Stimulated activated CD4-positive, alpha-beta T cell treated with anti-CD3 and anti-CD28 coated beads, Interleukin-2, amount 100 ng/mL, for 48 hours (primary cell): ENCODE measurements around the gene RAD18.

ENCODE experiments used
- DNase-seq, 2 donors: peaks; one replicate each; pipeline ENCODE4 v3.0.0-alpha.2; 2020

Gene RAD18

GRCh38 chr3:8893001-8893400 lies 70.3 kb downstream of the RAD18 start:
- DNase-seq: no peak

DNA sequence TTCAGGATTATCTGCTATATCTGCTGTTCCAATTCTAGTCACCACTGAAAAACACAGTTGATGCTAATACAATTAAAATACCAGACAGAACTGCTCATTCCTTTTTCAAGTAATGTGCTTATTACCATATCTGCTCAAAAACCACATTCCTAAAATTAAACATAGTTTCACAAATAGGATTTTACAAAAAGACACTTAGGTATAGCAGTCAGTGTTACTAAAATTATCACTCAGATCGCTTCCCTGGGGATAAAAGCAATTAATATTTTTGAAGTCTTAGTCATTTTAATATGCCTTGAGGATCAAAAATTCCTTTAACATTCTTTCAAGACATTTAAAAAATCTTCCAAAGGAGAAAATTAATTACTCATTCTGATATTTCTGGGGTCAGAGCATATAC lies 71.5 kb downstream of the RAD18 start:
- DNase-seq: no peak

GRCh38 chr3:8891303-8891702 lies 72.0 kb downstream of the RAD18 start:
- no peak for DNase-seq

DNA sequence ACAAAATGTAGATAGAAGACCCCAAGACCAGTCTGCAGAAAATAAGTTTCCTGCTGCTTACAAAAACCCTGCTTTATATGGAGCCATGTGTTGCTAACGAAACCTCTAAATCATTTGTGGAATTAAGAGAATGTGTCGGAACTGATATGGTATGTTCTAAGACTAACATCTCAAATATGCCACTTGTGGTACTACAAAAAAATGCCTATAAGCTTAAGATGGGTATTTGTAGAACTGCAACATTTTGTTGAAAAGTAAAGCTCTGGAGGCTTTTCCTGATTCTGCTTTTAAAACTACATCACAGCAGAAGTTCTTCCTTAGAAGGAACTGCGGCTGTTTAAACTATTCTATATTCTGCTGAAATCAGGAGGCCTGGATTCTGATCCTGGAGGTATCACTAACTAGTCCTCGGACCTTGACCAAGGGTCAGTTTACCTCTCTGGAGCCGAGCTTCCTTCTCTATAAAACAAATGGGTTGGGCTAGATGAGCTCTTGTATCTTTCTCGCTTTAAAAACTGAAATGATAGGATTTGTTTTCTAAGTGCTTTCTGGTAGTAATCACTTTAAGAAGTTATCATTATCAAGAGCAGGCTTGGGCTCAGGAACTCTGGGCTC lies 74.9 kb downstream of the RAD18 start:
- no peak for DNase-seq

DNA sequence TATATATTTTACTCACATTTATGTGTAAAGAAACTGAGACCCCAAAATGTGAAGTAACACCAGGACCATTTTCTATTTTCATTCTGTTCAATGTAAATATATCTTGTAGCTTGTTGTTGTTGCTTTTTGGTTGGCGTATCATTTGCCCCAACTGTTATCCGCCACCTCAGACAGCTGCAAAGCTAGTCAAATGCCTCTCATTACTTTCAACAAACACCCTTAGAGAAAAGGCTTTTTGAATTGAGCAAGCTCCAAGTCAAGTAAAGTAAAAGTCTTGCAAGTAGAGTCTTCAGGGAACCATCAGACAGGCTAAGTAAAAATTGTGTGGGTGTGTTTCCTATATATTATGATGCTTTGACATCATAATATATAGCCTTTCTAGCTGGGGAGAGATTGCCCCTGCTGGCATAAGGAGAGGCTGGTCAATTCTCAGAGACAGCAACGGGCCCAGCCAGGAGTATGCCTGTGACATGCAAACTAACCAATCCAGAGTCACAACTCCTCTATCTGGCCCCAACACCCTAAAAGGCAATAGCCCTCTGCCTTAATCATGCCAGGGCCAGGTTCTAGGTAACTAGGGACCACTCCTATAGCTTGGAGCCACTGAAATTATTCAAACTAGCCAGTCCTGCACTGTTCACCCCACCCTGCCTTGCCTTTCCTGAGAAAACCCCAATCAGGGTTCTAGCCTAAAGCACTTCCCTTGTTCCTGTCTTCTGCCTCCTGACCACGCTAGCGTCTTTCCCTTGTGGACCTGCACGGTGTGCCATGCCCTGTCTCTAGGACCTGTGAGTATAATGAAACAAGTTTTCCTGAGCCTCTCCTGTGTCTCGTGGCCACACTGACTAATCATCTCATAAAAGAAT lies 75.6 kb downstream of the RAD18 start:
- no peak for DNase-seq

- DNase-seq: no peak
Measured at GRCh38 chr3:8886546-8886945, 76.7 kb downstream of the RAD18 start.

- DNase-seq: no peak
Measured at GRCh38 chr3:8885536-8886316, 77.5 kb downstream of the RAD18 start.

GRCh38 chr3:8884630-8885290 lies 78.5 kb downstream of the RAD18 start:
- DNase-seq: no peak

DNA sequence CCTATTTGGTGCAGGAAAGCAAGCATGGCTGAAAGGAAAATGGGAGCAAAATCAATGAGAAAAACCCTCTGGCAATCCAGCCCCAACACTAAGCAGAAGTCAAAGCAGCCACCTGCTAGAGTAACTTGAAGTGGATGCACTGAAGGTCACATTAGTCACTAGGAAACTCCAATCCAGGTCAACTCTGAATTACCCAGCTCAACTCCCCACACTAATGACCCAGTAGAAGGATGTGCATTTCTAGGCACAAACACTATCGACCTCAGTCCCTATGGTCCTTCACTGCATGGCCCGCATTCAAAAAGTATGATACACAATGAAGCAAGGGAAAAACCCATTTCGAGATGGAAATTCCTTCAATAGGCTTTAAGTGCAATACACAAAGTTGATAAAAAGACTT lies 80.6 kb downstream of the RAD18 start:
- DNase-seq: no peak

DNA sequence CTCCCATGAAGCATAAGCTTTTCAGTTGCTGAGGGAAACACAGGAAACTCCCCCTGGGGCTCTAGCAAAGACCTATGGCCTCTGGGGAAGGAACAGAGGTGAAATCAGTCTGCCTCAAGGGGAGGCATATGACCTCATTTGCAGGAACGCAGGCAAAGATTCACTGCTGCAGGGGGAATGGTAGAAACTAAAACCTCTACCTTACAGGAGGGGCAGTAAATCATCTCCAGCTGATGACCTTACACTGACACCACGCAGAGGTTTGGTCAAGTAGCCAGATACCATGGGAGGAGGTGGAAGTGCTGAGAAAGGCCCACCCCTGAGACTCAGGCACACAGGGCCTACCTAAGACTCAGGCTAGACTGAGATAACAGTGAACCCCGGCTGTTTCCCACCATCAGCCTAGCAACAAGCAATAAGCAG lies 81.1 kb downstream of the RAD18 start:
- no peak for DNase-seq

DNA sequence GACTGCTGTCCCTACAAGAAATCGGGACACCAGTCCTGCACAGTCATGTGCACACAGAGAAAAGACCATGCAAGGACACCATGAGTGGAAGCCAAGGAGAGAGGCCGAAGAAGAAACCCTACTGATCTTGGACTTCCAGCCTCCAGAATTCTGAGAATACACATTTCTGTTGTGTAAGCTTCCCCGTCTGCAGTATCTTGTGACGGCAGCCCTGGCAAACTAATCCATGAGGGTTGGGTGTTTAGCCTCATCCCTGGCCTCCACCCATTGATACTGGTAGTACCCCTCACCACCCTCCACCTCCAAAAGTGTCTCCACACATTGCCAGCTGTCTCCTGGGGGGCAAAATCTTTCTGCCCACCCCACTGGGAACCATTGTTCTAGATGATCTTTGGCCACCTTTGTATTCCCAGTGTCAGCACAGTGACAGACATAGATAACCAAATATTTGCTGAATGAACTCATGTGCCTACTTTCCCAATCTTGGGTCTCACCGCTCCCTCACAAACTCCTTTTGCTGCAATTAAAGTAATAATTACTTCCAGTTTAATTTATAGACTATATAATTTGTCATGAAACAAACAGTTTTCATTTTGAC lies 83.8 kb downstream of the RAD18 start:
- no peak for DNase-seq

- no peak for DNase-seq
Measured at GRCh38 chr3:8875836-8876235, 87.4 kb downstream of the RAD18 start.

DNA sequence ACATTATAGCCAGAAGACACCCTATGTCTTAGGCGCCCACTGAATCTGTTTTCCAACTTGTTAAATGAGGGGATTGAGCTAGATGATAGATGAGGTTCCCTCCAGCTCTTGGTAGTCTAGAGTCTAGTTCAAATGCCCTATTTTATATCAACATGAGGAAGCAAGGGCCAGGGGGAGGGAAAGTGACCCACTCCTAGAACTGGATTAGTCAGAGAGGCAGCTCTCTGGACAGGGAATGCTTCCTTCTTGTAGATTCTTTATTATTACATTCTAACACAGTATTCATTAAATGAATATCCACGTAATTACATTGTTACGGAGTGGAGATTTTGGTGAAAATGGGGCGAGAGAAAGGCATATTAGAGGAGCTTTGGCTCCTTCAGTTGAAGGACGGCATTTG lies 89.5 kb downstream of the RAD18 start:
- no peak for DNase-seq

DNA sequence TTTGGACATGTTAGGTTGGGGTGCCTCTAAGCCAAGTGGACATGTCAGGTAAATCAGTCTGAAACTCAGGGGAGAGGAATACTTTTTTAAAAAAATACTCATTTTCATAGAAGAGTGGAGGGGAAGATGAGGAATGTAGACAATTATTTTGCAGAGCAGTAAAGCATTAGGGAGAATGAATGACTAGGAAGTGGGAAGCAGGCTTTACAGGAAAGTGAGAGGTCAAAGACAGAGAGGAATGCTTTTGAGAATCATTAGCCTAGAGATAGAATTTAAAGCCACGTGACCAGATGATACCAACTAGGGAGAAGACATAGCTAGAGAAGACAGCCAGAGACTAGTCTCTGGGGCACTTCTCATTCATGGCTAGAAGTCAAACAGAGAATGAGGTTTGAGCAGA lies 91.0 kb downstream of the RAD18 start:
- no peak for DNase-seq

DNA sequence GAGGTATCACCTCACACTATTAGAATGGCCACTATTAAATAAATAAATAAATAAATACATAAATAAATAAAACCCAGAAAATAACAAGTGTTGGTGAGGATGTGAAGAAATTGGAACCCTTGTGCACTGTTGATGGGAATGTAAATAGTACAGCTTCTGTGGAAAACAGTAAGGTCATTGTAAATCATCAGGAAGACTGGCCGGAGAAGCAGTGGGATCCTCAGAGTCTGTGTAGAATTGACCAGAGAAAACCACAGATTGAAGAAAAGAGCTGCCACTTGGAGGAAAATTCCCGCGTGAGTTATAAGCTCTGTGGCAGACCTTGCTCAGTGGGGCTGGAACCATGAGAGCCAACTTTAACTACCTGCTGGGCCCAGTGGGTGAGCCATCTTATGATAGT lies 92.0 kb downstream of the RAD18 start:
- DNase-seq: no peak

DNA sequence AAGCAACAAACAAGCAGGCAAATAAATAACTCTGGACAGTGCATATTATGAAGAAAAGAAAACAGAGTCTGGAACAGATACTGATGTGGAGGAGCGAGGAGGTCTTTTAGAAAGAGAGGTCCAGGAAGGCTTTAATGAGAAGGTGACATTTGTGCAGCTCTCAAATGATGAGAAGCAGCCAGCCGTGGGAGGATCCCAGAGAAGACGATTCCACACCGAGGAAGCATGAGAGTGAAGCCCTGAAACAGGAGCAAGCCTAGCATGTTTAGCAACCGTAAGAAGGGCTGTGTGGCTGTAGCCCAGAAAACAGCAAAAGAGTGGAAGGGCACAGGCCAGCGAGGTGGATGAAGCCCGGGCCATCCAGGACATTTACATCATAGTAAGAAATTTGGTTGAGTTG lies 93.1 kb downstream of the RAD18 start:
- DNase-seq: no peak

- no peak for DNase-seq
Measured at GRCh38 chr3:8869613-8870012, 93.7 kb downstream of the RAD18 start.

DNA sequence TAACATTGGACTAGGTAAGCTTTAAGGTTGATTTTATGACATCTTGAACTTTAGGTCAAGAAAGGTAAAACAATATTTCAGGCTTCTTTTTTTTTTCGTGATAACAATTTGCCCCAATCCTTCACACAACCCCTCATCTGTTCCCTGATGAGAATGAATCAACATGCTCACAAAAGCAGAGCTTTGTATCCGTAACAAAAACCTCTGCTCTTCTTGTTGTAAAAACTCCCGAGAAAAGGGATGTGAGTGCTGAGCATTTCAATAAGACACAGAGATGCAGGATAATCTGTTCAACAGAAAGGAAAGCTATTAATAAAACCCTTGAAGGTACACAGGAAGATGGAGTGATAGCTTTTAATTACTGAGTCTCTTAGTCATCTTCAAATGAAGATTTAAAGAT lies 94.3 kb downstream of the RAD18 start:
- DNase-seq: no peak

GRCh38 chr3:8867646-8868045 lies 95.6 kb downstream of the RAD18 start:
- no peak for DNase-seq

DNA sequence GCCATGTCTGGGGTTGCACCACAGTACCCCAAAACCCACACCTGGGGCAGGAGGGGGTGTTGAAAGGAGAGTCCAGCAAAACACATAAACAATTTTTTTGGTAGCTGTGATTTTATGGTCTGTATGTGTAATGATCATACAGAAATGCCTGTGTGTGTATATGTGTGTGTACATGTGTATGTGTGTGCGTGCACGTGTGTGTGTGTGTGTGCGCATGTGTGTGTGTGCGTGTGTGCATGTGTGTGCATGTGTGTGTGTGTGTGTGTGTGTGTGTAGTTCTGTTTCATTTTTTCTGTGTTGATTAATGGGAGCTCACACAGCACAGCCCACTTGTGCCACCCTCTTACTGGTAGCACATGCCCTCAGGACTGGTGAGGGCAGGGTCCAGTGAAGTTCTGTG lies 97.6 kb downstream of the RAD18 start:
- no peak for DNase-seq

DNA sequence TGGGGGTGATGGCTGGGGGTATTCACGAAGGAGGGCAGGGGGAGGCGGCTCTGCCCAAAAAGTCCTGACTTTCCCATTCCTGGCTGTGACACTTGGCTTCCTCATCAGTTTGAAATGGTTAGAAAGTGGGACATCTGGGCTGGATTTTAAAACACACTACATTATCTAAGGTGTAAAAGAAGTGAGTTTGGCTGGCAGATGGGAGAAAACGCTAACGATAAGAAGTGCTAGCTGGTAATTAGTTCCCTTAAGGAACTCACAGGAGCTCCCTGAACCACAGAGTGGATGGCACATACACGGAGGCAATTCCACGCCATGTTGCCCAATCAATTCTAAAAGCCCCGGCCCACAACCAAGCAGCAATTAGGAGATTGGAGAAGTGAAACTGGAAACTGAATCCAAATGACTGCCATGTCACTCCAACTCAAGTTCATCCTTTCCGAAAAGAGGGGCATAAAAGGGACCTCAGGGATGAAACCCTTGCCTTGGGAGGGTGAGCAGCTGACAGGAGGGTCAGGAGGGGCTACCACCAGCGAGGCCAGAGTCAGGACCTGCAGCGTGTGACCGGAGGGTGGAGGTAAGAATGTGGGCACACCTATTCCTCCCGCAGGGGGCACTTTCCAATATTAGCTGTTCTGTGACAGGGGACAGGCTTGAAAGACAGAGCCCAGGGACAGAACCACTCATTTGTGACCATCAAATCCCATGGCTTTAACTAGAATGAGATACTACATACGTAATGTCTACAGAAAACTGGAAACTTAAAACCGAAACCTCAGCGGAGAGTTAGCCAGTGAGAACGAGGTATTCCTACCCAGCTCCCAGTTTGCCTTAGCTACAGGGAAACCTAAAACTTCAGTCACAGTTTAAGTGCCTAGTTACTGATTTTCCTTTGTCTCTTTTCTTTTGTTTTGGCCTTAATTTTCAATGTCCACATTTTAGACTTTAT lies 98.6 kb downstream of the RAD18 start:
- DNase-seq: no peak

DNA sequence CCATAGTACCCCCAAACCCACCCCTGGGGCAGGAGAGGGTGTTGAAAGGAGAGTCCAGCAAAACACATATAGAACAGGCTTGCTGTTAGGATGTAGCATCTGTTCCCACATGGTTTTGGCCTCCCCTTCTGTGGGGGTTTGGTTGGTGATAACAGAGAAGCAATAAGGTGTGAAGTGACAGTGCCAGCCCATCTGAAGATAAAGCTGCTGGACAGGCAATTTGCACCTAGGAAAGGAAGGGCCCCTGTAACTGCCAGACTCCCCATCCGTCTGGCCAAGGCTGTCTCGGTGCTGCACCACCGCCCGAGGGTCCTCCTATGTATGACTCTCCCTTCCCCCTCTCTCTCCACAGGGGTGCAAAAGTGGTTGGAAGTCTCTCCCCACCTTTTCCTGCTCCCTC lies 99.4 kb downstream of the RAD18 start:
- DNase-seq: no peak
